Lung (tissue), 12 donors: Measurements from ENCODE around the gene DUSP14. TPM values are rescaled to one million over a fixed set of nuclear protein-coding genes. Genes with fewer than 3 reads are reported as not detected.
"Not testable (repeated sequence)": the region's sequence is repeated elsewhere in the genome, so short reads cannot be mapped to it uniquely, and the experiment has no call there.

Source experiments
- ATAC-seq: fragments of 200-7000 bp; cut with Tn5 transposase; one replicate; pipeline ENCODE4 v1.9.1; 2020; ENCODE audit warnings: moderate number of reproducible peaks; ENCODE audit not compliant: insufficient read depth, low FRiP score
- DNase-seq, 3 donors: peaks; one replicate each; pipeline ENCODE4 v3.0.0-alpha.2; 2013 to 2017
- H3K27ac ChIP-seq, 2 donors: one replicate each; pipeline ENCODE4 v1.5.1; 2013; ENCODE audit warnings: mild to moderate bottlenecking in 2 of 2, moderate library complexity in 2 of 2, control low read depth in 1 of 2, inconsistent platforms in 1 of 2, low read depth in 1 of 2, low read length in 1 of 2
- H3K27me3 ChIP-seq, 3 donors: one replicate each; pipeline ENCODE4 v1.5.1; 2013; ENCODE audit warnings: low read length in 2 of 3; ENCODE audit not compliant: control insufficient read depth in 3 of 3, insufficient read depth in 3 of 3
- H3K36me3 ChIP-seq, 4 donors: one replicate each; pipeline ENCODE4 v1.5.1; 2013; ENCODE audit warnings: low read length in 4 of 4, mild to moderate bottlenecking in 1 of 4, moderate library complexity in 1 of 4; ENCODE audit not compliant: control insufficient read depth in 4 of 4, insufficient read depth in 4 of 4
- H3K4me1 ChIP-seq, 5 donors: one replicate each; pipeline ENCODE4 v1.5.1; 2013; ENCODE audit warnings: low read length in 5 of 5, mild to moderate bottlenecking in 2 of 5, moderate library complexity in 1 of 5; ENCODE audit not compliant: control insufficient read depth in 5 of 5, insufficient read depth in 5 of 5
- H3K4me3 ChIP-seq: one replicate; pipeline ENCODE4 v1.5.1; 2013; ENCODE audit warnings: mild to moderate bottlenecking, control low read depth, moderate library complexity
- H3K9ac ChIP-seq, 2 donors: one replicate each; pipeline ENCODE4 v1.5.1; 2013; ENCODE audit warnings: low read length in 2 of 2, control low read depth in 1 of 2; ENCODE audit not compliant: insufficient read depth in 1 of 2
- H3K9me3 ChIP-seq, 4 donors: one replicate each; pipeline ENCODE4 v1.5.1; 2013; ENCODE audit warnings: low read length in 3 of 4, mild to moderate bottlenecking in 1 of 4, moderate library complexity in 1 of 4; ENCODE audit not compliant: control insufficient read depth in 4 of 4, insufficient read depth in 3 of 4
- WGBS, 2 donors: extraction: QIAGEN DNeasy Blood & Tissue Kit; methylation state at CpG; one replicate each; pipeline ENCODE4 v1.1.7; 2013; 5-methylcytosine and 5-hydroxymethylcytosine counted together
- polyA plus RNA-seq, 2 donors: library from polyadenylated mRNA; stranded (reverse); fragments of 200-250 nt; gene quantifications; one replicate each; pipeline ENCODE4 v1.2.1, GENCODE V29; 2013
- total RNA-seq, 2 donors: library from RNA; depleted of rRNA in 1 of 2; stranded (reverse); fragments of >200 nt in 1 of 2; gene quantifications; one replicate each; pipeline ENCODE4 v1.2.1, GENCODE V29; 2014 to 2021
- TF ChIP-seq, protein P1 (sequence below): IDR thresholded peaks from 2 replicates; pipeline ENCODE4 v1.5.1; 2012; ENCODE audit warnings: mild to moderate bottlenecking; ENCODE audit errors: control extremely low read depth, extremely low read depth
- donor health status: control.
- donor health status: control.
- donor health status: Bipolar disorder and iron deficiency.
- donor health status: healthy.
- donor health status: DM: yes; HTN: yes; CAD: no.

Gene DUSP14
- total and polyA plus RNA-seq, 4 donors = 7.4 to 15.7 (median 10.4) TPM

DNA sequence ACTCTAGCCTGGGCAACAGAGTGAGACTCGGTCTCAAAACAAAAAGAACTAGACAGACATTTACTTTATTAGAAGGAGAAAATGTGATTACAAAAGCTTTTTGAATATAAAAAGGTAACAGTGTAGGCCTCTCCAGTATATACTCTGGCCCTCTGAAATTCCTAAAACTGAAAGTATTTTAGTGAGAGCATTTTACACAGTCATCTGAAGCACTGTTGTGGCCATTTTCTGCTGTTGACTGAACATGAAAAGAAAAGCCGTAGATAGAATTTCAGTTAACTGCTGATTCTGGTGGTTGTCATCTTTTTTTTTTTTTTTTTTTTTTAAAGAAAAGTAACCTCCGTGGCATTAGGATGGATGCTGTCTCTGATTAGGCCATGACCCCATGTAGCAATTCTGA lies 15.6 kb downstream of the DUSP14 start:
- no peak for ATAC-seq
- 88% methylated on average over 3 of the region's 3 CpGs for WGBS, 2 donors
- H3K9ac ChIP-seq = no peak overlapping the region

DNA sequence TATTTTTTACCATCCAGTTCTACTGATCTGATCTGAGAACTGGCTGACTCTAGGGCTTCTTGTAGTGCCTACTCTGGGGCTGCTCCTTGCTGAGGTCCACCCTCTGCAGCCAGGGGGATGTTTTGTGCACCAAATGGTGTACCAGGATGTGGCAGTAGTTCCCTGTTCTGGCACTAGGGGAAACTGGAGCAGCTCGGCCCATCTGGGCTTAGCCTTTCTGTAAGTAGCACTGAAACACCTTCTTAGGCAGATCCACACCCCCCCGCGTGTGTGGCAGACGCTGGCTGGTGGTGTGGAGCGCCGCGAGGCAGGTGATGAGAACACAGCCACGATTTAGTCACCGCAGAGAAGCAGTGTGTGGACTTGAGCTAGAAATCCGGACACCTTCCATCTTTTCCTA lies 17.0 kb downstream of the DUSP14 start:
- DNase-seq (no peak), ATAC-seq (no peak)
- no peak overlapping the region for H3K27ac ChIP-seq
- H3K4me1 ChIP-seq = peaks cover 0 to 2% (median 0%) of the 10 kb centered on the region in 5 donors
- no peaks in the 10 kb centered on the region for H3K27me3 ChIP-seq
- no peak overlapping the region for H3K9ac ChIP-seq
- TF ChIP-seq, protein P1, sequence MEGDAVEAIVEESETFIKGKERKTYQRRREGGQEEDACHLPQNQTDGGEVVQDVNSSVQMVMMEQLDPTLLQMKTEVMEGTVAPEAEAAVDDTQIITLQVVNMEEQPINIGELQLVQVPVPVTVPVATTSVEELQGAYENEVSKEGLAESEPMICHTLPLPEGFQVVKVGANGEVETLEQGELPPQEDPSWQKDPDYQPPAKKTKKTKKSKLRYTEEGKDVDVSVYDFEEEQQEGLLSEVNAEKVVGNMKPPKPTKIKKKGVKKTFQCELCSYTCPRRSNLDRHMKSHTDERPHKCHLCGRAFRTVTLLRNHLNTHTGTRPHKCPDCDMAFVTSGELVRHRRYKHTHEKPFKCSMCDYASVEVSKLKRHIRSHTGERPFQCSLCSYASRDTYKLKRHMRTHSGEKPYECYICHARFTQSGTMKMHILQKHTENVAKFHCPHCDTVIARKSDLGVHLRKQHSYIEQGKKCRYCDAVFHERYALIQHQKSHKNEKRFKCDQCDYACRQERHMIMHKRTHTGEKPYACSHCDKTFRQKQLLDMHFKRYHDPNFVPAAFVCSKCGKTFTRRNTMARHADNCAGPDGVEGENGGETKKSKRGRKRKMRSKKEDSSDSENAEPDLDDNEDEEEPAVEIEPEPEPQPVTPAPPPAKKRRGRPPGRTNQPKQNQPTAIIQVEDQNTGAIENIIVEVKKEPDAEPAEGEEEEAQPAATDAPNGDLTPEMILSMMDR = no peak
- WGBS, 2 donors = 78 to 81% methylated on average over 10 of the region's 10 CpGs
- no peaks in the 10 kb centered on the region for H3K36me3 ChIP-seq
- H3K4me3 ChIP-seq = no peak overlapping the region
- H3K9me3 ChIP-seq = no peaks in the 10 kb centered on the region

More for the DNA sequence above, 15.6 kb downstream of the DUSP14 start:
- Histone ChIP-seq H3K27me3 (no peaks in the 10 kb centered on the region), H3K36me3 (no peaks in the 10 kb centered on the region), H3K9me3 (no peaks in the 10 kb centered on the region), H3K4me3 (no peak overlapping the region), H3K27ac (no peak overlapping the region), H3K4me1 (no peaks in the 10 kb centered on the region)
- no peak for DNase-seq
- TF ChIP-seq, protein P1 = no peak

DNA sequence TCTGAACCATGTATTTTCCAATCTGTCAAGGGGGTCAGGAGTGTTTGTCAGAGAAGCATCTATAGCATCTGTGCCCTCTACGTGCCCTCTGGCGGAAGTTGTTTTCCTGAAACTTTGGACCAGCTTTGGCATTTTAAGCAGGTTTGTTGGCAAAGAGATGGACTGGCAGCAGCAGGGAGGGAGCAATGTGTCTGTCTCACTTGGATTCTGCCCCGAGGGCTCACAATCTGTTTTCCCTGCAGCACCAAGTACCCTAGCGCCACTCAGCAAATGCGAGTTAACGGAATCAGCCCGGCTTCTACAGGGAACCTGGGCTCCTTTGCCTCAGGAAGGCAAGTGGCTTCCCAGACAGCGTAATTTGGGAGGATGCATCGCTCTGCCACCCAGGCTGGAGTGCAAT lies 17.4 kb downstream of the DUSP14 start:
- H3K36me3 ChIP-seq = peaks cover 0 to 2% (median under 1%) of the 10 kb centered on the region in 4 donors
- H3K27me3 ChIP-seq = no peaks in the 10 kb centered on the region
- DNase-seq (no peak), ATAC-seq (no peak)
- TF ChIP-seq, protein P1 = no peak
- no peak overlapping the region for H3K4me3 ChIP-seq
- 93 to 95% methylated on average over 9 of the region's 9 CpGs for WGBS, 2 donors
- peaks cover 0 to 2% (median 0%) of the 10 kb centered on the region in 5 donors for H3K4me1 ChIP-seq
- no peak overlapping the region for H3K9ac ChIP-seq
- H3K27ac ChIP-seq = no peak overlapping the region
- no peaks in the 10 kb centered on the region for H3K9me3 ChIP-seq

DNA sequence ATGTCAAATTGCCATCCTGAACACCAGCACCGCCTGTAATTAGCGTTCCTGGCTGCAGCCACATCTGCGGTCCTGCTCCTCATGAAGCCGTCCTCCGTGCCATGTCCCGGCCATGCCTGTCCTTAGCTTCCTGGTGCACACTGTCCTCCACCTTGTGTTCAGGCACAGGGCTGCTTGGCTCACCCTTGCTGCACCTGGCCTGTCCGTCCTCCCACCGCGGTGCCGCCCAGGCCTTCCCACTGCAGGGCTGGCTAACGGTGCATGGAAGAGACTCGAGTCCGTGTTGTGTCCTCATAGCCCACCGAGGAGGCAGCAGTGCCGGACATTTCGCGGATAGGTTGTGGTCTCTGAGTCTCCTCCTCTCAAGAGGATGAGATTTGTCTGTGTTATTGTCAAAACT lies 20.4 kb downstream of the DUSP14 start:
- TF ChIP-seq, protein P1 = no peak
- no peak for ATAC-seq
- Histone ChIP-seq H3K27ac (no peak overlapping the region), H3K36me3 (peaks cover 0 to 14% (median 4%) of the 10 kb centered on the region in 4 donors), H3K4me1 (peaks cover 0 to 2% (median 0%) of the 10 kb centered on the region in 5 donors), H3K4me3 (no peak overlapping the region), H3K27me3 (no peaks in the 10 kb centered on the region), H3K9ac (no peak overlapping the region), H3K9me3 (no peaks in the 10 kb centered on the region)
- no peak for DNase-seq
- 94 to 95% methylated on average over 17 of the region's 17 CpGs for WGBS, 2 donors

DNA sequence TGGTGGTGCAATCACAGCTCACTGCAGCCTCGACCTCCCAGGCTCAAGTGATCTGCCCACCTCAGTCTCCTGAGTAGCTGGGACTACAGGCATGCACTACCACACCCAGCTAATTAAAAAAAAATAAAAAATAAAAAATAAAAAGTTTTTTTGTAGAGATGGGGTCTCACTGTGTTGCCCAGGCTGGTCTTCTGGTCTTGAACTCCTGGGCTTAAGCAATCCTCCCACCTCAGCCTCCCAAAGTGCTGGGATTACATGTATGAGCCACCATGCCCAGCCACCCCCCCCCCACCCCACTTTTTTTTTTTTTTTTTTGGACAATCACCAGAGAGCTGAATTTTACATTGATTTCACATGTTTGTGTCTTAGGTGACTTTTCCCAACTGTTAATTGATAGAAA lies 22.0 kb downstream of the DUSP14 start:
- not testable (repeated sequence) for DNase-seq, H3K27me3 ChIP-seq, H3K4me1 ChIP-seq, H3K27ac ChIP-seq, ATAC-seq, H3K4me3 ChIP-seq, H3K9ac ChIP-seq, H3K9me3 ChIP-seq
- WGBS, 2 donors = 81 to 86% methylated on average over 1 of the region's 1 CpG
- peaks cover 3 to 15% (median 6%) of the 10 kb centered on the region in 4 donors for H3K36me3 ChIP-seq
